Head of caudate nucleus (tissue), 42 donors: Measurements from ENCODE around the gene CPB1.
A peak's percentile ranks its signal among the peaks of the same experiment; 100 is the strongest.
"Not testable (repeated sequence)": the region's sequence is repeated elsewhere in the genome, so short reads cannot be mapped to it uniquely, and the experiment has no call there.

Experiments
- DNase-seq, 42 donors: peaks; one replicate each; pipeline versions ENCODE4 v3.0.0 to v3.0.0-alpha.2; 2020 to 2021; ENCODE audit warnings: mixed read lengths in 7 of 42
- intact Hi-C: fragments of 100-400 bp; cut with DNase I; formaldehyde crosslinking; loops from one replicate; pipeline ENCODE4 v1.15.0; 2022

Gene CPB1

DNA sequence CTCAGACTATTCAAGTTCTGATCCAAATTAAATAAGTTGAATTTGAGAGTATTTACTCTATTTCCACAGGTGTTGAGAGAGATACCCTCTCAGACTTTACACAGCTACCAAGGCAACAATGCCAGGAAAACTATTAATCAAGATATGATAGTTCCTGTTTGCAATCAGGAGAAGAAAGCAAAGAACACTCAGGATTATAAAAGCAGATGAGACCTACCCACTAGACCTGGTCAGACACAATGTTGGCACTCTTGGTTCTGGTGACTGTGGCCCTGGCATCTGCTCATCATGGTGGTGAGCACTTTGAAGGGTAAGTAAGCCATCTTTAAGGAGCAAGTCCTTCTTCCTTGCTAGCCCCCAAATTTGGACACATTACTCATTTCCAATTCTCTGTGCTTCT lies at the start of gene CPB1:
Gene CPB1, plus strand, starts transcription at position 227 of the 400 bp plus-strand sequence. Its CDS starts 13 bp downstream, at position 240.
- intact Hi-C loops: no loop called here

DNA sequence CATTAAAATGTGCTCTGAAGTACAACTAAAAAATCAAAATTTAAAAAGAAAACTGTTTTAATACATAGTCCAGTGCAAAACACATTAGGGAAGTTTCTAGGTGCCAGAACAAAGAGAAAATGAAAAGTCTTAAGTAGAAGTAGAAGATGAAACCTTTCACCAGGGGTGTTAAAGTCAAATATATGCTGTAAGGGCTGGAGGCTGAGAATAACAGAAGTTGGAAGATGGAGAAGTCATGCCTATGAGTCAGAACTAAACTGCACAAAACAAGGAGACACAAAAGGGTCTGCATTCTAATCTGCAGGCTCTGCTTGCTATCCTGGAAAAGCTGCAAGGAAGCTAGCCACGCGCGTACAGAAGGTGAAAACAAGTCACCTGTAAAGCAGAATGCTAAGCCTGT lies 48.7 kb upstream of the CPB1 start:
- intact Hi-C loops: no loop called here
- no peak for DNase-seq

More for the DNA sequence above, at the start of gene CPB1:
- no peak for DNase-seq

DNA sequence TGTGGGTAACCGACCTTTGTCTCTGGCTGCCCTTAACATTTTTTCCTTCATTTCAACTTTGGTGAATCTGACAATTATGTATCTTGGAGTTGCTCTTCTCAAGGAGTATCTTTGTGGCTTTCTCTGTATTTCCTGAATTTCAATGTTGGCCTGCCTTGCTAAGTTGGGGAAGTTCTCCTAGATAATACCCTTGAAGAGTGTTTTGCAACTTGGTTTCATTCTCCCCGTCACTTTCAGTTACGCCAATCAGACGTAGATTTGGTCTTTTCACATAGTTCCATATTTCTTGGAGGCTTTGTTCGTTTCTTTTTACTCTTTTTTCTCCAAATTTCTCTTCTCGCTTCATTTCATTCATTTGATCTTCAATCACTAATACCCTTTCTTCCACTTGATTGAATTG lies 42.6 kb upstream of the CPB1 start:
- intact Hi-C loops, DNase-seq: not testable (repeated sequence)

DNA sequence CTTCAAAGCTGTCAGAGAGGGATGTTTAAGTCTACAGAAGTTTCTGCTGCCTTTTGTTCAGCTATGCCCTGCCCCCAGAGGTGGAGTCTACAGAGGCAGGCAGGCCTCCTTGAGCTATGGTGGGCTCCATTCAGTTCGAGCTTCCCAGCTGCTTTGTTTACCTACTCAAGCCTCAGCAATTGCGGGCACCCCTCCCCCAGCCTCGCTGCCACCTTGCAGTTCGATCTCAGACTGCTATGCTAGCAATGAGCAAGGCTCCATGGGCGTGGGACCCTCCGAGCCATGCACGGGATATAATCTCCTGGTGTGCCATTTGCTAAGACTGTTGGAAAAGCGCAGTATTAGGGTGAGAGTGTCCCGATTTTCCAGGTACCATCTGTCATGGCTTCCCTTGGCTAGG lies 41.5 kb upstream of the CPB1 start:
- DNase-seq, intact Hi-C loops: not testable (repeated sequence)

DNA sequence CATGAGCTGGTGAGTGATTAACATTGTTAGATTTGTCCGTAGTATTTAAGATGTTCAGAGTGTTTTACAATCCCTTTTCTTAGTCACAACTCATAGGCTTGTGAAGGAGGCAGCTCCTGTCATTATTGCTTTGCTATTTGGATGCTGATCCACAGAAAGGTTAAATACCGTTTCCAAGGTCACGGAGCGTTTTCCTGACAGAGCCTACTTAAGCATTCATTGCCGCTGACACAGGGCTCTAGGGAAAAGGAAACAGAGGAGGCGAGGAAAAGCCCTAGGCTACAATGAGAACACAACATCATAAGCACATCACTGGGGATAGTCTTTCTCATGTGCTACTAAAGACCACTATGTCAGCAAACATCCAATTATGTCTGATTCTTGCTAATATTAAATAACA lies 38.5 kb upstream of the CPB1 start:
- no peak for DNase-seq
- intact Hi-C loops: no loop called here

DNA sequence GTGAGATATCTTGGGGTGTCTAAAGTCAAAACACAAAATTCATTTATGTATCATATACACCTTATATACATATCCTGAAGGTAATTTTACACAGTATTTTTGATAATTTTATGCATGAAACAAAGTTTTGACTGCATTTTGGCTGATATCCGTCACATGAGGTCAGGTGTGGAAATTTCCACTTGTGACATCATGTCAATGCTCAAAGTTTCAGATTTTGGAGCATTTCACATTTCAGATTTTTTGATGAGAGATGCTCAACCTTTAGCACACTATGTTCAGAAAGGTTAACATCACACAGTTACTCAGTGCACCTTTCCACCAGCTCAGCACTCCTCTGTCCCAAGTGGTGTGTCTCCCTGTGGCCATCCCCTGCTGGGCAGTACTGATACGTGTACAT lies 37.7 kb upstream of the CPB1 start:
- DNase-seq: no peak
- intact Hi-C loops: no loop called here

DNA sequence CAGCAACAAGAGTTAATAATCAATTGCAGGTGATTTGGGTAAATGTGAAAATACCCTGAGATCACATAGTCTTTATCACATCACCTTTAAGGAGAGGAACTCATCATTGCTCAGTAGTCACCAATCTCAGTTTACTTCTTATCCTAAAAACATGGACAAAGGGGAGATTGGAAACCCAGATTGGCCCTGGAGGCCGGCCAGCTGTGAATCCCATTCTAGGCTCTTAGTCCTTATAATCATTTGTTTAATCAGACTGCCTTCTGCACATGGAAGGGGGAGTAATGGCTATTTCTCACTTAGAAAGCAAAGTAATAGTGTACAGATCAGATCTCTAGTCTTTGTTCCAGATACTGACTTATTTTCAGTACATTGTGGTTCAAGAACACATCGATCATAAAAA lies 37.2 kb upstream of the CPB1 start:
- intact Hi-C loops: no loop called here
- peak in 7 of 42 donors; percentile 6 to 66 (median 38) for DNase-seq

DNA sequence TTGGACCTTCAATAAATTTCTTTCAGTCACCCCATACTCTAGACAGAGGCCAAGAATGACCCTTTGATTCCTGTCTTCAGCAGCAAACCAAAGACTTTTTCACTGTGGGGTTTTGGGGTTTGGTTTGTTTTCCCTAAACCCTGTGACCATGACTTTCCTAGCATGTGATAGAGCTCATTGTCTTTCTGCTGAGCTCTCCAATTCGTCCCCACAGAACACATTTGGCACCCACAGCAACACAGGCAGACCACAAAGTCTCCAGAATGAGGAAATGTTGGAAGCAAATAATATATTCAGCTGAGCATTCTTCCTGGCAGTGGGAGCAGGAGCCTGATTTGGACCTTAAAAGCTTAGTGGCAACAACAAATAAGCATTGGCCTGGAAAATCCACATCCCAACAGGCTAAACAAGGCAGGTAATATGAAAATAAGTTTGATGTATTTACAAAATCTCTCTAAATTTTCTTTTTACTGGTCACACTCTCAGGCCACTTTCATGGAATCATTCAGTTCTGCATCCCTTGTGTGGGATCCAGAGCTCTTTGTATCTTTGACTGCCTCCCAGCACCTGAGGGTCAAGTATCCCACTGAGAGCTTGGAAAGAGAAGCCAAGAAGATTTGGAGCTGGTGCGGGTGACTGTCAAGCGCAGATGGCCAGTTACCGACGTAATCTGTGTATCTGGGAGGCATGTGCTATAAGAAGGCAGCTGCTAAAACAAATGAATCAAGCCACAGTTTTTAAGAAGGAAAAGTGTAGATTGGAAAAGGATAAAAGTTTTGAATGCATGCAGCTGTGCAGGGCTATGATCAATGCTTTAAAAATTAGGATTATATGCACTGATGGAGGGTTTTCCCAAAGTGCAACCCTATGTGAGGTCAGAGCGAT lies 36.5 kb upstream of the CPB1 start:
- intact Hi-C loops: no loop called here
- peak in 40 of 42 donors; percentile 6 to 90 (median 70) for DNase-seq

DNA sequence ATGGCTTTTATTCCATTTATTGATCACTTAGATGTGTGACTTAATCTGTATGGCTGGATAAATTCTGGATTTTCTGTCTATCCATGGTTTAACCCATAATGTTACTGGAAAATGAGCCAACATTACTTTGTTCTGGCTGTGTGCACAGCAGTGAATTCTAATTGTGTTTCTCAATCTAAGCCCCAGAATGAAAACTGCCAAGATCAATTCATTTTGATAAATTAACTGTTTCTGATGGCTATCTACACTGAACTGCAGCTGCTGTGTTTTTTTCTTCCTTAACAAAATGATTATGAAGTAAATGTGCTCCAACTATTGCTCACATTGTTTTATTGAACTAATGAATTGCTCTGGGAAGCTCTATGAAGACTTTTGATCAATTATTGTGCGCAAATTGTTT lies 35.7 kb upstream of the CPB1 start:
- DNase-seq: no peak
- intact Hi-C loops: no loop called here

DNA sequence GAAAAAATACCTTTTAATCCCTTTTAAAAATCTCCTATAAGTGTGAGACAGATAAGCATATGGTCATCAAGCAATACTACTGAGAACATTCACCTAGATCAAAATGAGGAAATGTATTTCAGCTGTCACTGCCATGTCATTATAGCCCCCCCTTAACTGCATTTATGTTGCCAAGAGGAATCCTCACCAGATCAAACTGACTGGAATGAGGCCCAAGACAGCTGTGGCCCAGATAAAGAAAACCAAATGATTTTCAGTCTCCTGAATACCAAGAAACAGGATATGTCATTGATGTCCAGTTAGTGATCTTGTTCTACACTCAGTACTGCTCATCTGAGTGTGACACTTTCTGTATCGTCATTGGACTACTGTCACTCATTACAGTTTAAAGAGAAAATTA lies 35.1 kb upstream of the CPB1 start:
- no peak for DNase-seq
- intact Hi-C loops: no loop called here

DNA sequence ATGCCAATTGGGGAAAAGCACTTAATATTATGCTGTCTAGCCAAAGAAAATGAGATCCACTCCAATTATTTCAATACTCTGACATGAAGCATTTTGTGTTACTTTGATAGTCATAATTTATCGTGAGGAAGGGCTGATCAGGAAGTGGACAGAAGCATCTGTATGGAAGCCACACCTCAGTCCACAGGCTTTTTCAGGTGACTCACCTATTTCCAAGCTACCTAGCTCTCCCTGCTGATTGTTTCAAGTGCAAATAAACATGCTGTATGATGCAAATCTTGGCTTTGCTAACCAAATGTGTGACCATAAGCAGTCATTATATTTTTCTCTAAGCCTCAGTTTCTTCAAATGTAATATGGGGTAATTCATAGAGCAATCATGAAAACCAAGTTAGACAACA lies 30.8 kb upstream of the CPB1 start:
- DNase-seq: no peak
- intact Hi-C loops: no loop called here

DNA sequence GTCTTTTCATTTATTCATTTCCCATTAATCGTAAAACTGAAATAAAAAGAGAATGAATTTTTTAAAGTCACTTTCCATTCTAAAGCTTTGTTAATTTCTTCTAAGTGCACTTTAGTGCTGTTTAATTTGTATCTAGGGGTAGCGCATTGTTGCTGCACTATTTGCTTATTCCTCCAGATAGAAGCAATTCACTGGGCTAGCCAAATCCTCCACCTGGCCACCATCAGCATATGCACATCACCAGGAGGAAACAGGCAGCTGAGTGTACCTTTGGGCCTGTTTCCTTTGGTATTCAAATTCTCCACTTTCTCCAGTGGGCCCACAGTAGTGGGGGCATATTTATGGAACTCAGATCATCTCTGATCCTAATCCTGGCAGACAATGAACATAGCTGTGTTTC lies 29.8 kb upstream of the CPB1 start:
- intact Hi-C loops: no loop called here
- no peak for DNase-seq

DNA sequence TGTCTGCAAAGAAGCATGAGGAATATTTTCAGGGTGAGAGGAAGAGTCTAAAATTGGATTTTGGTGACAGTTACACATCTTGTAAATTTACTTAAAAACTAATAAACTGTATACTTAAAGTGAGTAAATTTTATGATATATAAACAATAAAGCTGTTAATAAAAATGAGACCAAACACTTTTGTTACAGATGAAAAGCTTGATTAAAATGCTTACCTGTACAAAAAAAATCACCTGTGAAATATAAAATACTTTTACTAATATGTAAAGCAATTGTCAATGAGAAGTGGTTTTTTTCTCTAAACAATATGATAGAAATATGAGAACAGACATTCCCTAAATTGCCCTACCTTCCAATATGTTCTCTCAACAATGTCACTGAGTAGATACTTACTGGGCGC lies 27.2 kb upstream of the CPB1 start:
- intact Hi-C loops: no loop called here

DNA sequence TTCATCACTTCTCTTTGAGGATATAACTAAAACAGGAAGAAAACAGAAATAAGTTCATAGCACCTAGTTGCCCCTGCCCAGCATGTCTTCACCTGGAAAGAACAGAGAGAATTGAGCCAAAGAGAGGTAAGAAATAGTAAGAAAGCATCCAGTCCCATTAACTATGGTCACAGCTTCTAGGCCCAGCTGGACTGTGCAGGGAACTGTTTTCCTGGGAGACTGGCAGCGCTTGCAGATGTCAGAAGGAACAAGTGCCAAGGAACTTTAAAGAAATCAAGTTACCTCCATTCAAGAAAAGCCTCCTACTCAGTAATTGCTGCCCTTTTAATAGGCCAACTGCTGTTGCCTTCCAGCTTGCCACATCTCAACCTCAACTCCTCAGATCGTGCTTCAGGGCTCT lies 17.8 kb upstream of the CPB1 start:
- DNase-seq: no peak
- intact Hi-C loops: no loop called here

More for the DNA sequence above, 27.2 kb upstream of the CPB1 start:
- DNase-seq: no peak

DNA sequence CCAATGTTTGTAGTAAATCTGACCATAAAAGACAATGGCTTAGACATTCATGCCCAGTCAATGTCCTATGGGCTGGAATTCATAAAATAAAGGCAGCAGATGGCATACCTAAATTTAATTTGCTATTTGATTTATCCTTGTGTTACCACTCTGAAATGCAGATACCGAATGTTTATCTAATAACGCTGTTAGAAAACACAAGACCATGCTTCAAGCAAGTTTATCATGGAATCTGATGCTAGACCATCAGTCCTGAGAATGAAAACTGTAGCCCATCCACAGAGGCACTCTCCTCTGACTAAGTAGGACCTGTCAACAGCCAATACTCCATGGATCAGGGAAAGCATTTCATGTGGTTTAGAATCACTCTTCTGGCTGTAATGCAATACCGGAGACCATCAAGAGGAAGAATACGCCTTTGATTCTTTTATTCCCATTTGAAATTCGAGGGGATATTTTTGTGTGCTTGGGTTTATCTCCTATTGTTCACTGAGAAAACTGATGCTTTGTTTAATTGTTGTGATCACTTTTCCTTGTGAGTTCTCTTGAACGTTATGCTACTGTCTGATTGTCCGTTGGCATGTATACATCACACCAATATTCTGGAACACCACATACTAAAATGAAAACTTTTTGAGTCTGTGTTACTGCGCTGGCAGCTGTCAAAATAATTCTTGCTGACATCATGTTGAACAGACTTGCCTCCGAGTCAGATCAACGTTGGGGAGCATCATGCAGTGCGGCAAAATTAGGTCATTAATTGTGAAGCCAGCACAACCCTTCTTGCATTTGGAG lies 12.1 kb upstream of the CPB1 start:
- intact Hi-C loops: no loop called here
- DNase-seq: peak in 28 of 42 donors; percentile 6 to 69 (median 27)

DNA sequence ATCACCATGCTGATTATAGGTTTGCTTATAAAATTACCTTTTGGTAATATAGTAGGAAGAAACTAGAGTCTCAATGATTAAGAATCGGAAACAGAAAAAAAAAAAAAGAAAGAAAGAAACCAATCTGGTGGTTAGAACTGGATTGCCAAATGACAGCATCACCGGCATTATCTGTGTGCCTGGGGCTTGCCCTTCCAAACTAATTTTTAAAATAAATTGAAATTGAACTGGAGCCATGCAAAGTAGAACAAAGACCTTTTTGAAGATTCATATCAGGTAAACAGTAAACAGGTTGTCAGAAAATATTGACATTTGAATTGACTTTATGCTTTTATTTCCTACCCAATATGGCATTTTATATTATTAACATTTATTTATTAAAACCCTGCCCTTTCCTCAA lies 11.2 kb upstream of the CPB1 start:
- intact Hi-C loops: no loop called here
- DNase-seq: no peak

DNA sequence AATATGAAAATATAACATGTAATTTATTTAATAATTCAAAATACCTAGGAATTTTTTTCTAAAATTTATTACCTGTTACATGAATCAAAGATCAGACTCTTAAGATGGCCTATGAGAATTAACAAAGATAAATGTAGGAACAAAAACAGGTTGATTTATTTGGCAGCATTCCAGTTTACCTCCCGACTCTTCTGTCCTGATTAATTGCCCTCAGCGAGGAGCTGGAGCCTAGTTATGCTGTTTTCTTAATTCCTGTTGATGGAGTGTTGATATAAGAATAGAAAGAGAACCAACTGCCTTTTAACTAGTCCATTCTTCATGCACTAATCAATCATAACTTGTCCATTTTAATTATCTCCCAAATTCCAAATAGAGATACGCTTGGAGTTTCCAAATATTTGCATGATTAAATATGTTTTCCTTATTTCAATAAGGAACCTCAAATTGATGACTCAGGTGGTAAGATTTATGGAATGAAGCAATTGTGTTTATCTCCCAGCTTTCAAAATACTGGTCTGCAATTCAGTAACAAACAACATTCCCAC lies 10.6 kb upstream of the CPB1 start:
- intact Hi-C loops: no loop called here
- no peak for DNase-seq

DNA sequence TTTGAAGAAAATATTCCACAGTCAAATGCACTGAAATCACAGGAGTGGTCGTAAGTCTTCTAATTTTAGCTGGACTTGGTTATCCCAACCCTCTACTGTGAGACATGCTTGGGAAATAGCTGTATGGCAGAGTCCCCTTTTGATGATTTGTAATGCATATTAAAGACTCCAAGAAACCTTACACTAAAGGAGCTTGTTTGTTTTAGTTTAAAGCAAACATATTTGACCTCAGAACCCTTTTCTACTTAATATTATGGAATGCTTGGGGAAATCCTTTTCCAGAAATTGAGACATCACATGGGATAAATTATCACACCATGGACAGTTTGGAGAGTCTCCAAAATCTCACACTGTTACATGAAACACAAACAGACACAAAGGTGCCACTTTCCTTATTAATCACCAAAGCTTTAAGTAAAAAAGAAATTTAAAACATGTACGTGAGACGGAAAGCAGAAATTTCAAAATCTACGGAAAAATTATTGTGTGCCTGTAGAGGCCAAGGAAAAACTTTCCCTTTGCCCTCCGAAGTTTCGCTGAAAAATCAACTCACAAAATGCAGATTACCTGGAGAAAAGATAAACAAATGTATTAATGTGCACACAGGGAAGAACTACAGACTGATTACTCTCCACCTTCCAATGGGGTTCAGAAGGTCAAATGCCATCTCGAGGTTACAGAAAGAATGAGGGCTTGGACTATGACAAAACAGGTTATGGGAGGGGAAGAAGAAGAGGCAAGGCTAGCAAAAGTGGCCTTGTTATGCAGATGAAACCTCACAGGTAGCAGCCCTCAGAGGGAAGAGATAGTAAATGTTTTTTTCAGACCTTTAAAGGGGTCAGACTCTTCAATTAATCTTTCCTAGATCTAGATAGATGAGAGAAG lies 7.0 kb upstream of the CPB1 start:
- DNase-seq: no peak
- intact Hi-C loops: no loop called here

DNA sequence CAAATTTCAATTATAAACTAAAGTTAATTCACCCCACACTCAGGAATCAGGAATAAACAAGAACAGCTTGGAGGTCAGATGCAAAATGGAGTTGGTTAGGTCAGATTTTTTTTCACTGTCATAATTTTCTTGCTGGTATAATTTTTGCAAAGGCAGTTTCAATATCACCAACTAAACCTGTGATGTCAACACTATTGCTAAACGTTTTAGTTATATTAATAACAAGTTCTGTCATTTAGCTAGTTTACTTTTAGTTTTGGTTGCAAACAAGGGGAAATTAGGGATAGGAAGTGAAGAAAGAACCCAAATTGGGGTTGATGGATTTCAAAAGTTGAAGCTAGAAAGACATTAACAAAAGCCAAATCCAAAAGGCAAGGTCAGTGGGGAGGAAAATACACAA lies 4.6 kb upstream of the CPB1 start:
- DNase-seq: no peak
- intact Hi-C loops: no loop called here
